Measurements from ENCODE around the gene SLC35F4. TPM values are rescaled to one million over a fixed set of nuclear protein-coding genes. Genes with fewer than 3 reads are reported as not detected.

SLC35F4 gene
- polyA plus RNA-seq, 1 donor (not counting 4 experiments of a cell fraction or from before 2014, with no cell fraction given) = not detected

GRCh38 chr14:57897144-57897748, 31.4 kb upstream of the SLC35F4 start:
- H3K9me3 ChIP-seq (ENCODE audit: control insufficient read depth, low read depth, low read length) = no peaks in the 10 kb centered on the region
- no peaks in the 10 kb centered on the region for H3K4me1 ChIP-seq (ENCODE audit: control insufficient read depth, extremely low read depth, insufficient read depth, low read length)
- H2AFZ ChIP-seq (ENCODE audit: control insufficient read depth, low read length) = no peak overlapping the region
- H3K79me2 ChIP-seq (ENCODE audit: control insufficient read depth, insufficient read depth, low read length) = no peaks in the 10 kb centered on the region
- H3K27me3 ChIP-seq (ENCODE audit: control insufficient read depth, extremely low read depth, insufficient read depth, low read length) = no peaks in the 10 kb centered on the region
- H3K27ac ChIP-seq (ENCODE audit: control insufficient read depth, insufficient read depth, low read length) = no peak overlapping the region
- no peaks in the 10 kb centered on the region for H3K36me3 ChIP-seq (ENCODE audit: control insufficient read depth in 2 of 2, extremely low read depth in 1 of 2, insufficient read depth in 2 of 2, low read length in 2 of 2)
- no peaks in the 10 kb centered on the region for H4K20me1 ChIP-seq (ENCODE audit: control insufficient read depth, extremely low read depth, insufficient read depth, low read length)
- H3K4me3 ChIP-seq (ENCODE audit: control insufficient read depth in 2 of 3, extremely low read depth in 1 of 3, insufficient read depth in 2 of 3, low read depth in 1 of 3, low read length in 3 of 3) = no peak overlapping the region
- no peak for DNase-seq (ENCODE audit: low read depth, low spot score)
- dilution Hi-C loops (cut with MboI; ENCODE audit: extremely low pct_ligation_motif_present, low sequenced_read_pairs) = no loop called here
- FAIRE-seq = no peak
- H3K4me2 ChIP-seq (ENCODE audit: control insufficient read depth, extremely low read depth, insufficient read depth, low read depth, low read length) = no peak overlapping the region
- no peak overlapping the region for H3K9ac ChIP-seq (ENCODE audit: control insufficient read depth, extremely low read depth, insufficient read depth, low read length)
- no peaks in the 10 kb centered on the region for H3K9me1 ChIP-seq (ENCODE audit: control insufficient read depth, extremely low read depth, insufficient read depth, low read length)
- TF ChIP-seq EZH2 (IDR thresholded peaks at IDR 0.05; ENCODE audit: low read length) = no peak
- TF ChIP-seq CTCF (optimal IDR thresholded peaks at IDR 0.05 in 1 of 3, IDR thresholded peaks at IDR 0.05 in 1 of 3, conservative IDR thresholded peaks at IDR 0.05 in 1 of 3; ENCODE audit: extremely low read depth in 1 of 3, insufficient read depth in 2 of 3, low read length in 3 of 3) = no peak

GRCh38 chr14:57889245-57889644, 23.4 kb upstream of the SLC35F4 start:
- Histone ChIP-seq H3K9ac (ENCODE audit: control insufficient read depth, extremely low read depth, insufficient read depth, low read length) (no peak overlapping the region), H3K79me2 (ENCODE audit: control insufficient read depth, insufficient read depth, low read length) (no peaks in the 10 kb centered on the region), H2AFZ (ENCODE audit: control insufficient read depth, low read length) (no peak overlapping the region), H3K36me3 (ENCODE audit: control insufficient read depth in 2 of 2, extremely low read depth in 1 of 2, insufficient read depth in 2 of 2, low read length in 2 of 2) (no peaks in the 10 kb centered on the region), H3K4me3 (ENCODE audit: control insufficient read depth in 2 of 3, extremely low read depth in 1 of 3, insufficient read depth in 2 of 3, low read depth in 1 of 3, low read length in 3 of 3) (no peak overlapping the region), H3K4me2 (ENCODE audit: control insufficient read depth, extremely low read depth, insufficient read depth, low read depth, low read length) (no peak overlapping the region), H3K27ac (ENCODE audit: control insufficient read depth, insufficient read depth, low read length) (no peak overlapping the region), H3K4me1 (ENCODE audit: control insufficient read depth, extremely low read depth, insufficient read depth, low read length) (no peaks in the 10 kb centered on the region), H4K20me1 (ENCODE audit: control insufficient read depth, extremely low read depth, insufficient read depth, low read length) (no peaks in the 10 kb centered on the region), H3K27me3 (ENCODE audit: control insufficient read depth, extremely low read depth, insufficient read depth, low read length) (no peaks in the 10 kb centered on the region), H3K9me1 (ENCODE audit: control insufficient read depth, extremely low read depth, insufficient read depth, low read length) (no peaks in the 10 kb centered on the region), H3K9me3 (ENCODE audit: control insufficient read depth, low read depth, low read length) (no peaks in the 10 kb centered on the region)
- dilution Hi-C loops (cut with MboI; ENCODE audit: extremely low pct_ligation_motif_present, low sequenced_read_pairs) = no loop called here
- FAIRE-seq (no peak), DNase-seq (ENCODE audit: low read depth, low spot score) (no peak)
- no peak for TF ChIP-seq CTCF (optimal IDR thresholded peaks at IDR 0.05 in 1 of 3, IDR thresholded peaks at IDR 0.05 in 1 of 3, conservative IDR thresholded peaks at IDR 0.05 in 1 of 3; ENCODE audit: extremely low read depth in 1 of 3, insufficient read depth in 2 of 3, low read length in 3 of 3)
- no peak for TF ChIP-seq EZH2 (IDR thresholded peaks at IDR 0.05; ENCODE audit: low read length)
